ENCODE results near the gene SDHAF2. TPM values are rescaled to one million over a fixed set of nuclear protein-coding genes. Genes with fewer than 3 reads are reported as not detected.

The SDHAF2 gene
- total RNA-seq, 1 experiment from 2014 or later: 52.1 TPM

GRCh38 chr11:61404103-61404502 is 25.8 kb upstream of the SDHAF2 start:
- ChIA-PET CTCF (no interaction called here), POLR2A (no interaction called here)
- Mint-ChIP-seq H3K36me3 (ENCODE audit: insufficient read depth, unreplicated experiment) (peaks cover 87% of the 10 kb centered on the region), H3K27ac (ENCODE audit: unreplicated experiment) (no peak overlapping the region), H3K4me3 (ENCODE audit: unreplicated experiment) (no peak overlapping the region), H3K4me1 (ENCODE audit: low read depth, unreplicated experiment) (no peaks in the 10 kb centered on the region), H3K9me3 (ENCODE audit: unreplicated experiment) (no peaks in the 10 kb centered on the region), H3K27me3 (ENCODE audit: insufficient read depth, unreplicated experiment) (no peaks in the 10 kb centered on the region)
- H3K9me3 ChIP-seq: no peaks in the 10 kb centered on the region
- TF ChIP-seq, protein P1, sequence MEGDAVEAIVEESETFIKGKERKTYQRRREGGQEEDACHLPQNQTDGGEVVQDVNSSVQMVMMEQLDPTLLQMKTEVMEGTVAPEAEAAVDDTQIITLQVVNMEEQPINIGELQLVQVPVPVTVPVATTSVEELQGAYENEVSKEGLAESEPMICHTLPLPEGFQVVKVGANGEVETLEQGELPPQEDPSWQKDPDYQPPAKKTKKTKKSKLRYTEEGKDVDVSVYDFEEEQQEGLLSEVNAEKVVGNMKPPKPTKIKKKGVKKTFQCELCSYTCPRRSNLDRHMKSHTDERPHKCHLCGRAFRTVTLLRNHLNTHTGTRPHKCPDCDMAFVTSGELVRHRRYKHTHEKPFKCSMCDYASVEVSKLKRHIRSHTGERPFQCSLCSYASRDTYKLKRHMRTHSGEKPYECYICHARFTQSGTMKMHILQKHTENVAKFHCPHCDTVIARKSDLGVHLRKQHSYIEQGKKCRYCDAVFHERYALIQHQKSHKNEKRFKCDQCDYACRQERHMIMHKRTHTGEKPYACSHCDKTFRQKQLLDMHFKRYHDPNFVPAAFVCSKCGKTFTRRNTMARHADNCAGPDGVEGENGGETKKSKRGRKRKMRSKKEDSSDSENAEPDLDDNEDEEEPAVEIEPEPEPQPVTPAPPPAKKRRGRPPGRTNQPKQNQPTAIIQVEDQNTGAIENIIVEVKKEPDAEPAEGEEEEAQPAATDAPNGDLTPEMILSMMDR (IDR thresholded peaks at IDR 0.05; ENCODE audit: insufficient read depth in 1 of 2, low read depth in 1 of 2, low read length in 1 of 2, severe bottlenecking in 1 of 2, unreplicated experiment in 1 of 2): no peak
- H3K27me3 ChIP-seq (replicated peaks; ENCODE audit: control insufficient read depth, insufficient read depth, low read length): no peaks in the 10 kb centered on the region
- TSS peak; percentile 32 for BruUV-seq (replicated peaks)
- intact Hi-C loops (cut with micrococcal nuclease; ENCODE audit: unreplicated experiment): no loop called here
- no peak for DNase-seq
- no peaks in the 10 kb centered on the region for H3K4me1 ChIP-seq
- peaks cover 3% of the 10 kb centered on the region for H3K36me3 ChIP-seq (ENCODE audit: control insufficient read depth, insufficient read depth, low read length)
- H3K4me3 ChIP-seq (ENCODE audit: low read depth, low read length): no peak overlapping the region

GRCh38 chr11:61404641-61405040 is 25.3 kb upstream of the SDHAF2 start:
- TF ChIP-seq, protein P1 (IDR thresholded peaks at IDR 0.05; ENCODE audit: insufficient read depth in 1 of 2, low read depth in 1 of 2, low read length in 1 of 2, severe bottlenecking in 1 of 2, unreplicated experiment in 1 of 2): no peak
- H3K9me3 Mint-ChIP-seq (ENCODE audit: unreplicated experiment): no peaks in the 10 kb centered on the region
- DNase-seq: no peak
- Histone ChIP-seq H3K4me3 (ENCODE audit: low read depth, low read length) (no peak overlapping the region), H3K9me3 (no peaks in the 10 kb centered on the region), H3K36me3 (ENCODE audit: control insufficient read depth, insufficient read depth, low read length) (peaks cover 3% of the 10 kb centered on the region), H3K27me3 (replicated peaks; ENCODE audit: control insufficient read depth, insufficient read depth, low read length) (no peaks in the 10 kb centered on the region), H3K4me1 (no peaks in the 10 kb centered on the region)
- ChIA-PET CTCF (no interaction called here), POLR2A (no interaction called here)
- H3K4me3 Mint-ChIP-seq (ENCODE audit: unreplicated experiment): no peak overlapping the region
- no TSS peak for BruUV-seq (replicated peaks)
- H3K27ac Mint-ChIP-seq (ENCODE audit: unreplicated experiment): no peak overlapping the region
- H3K36me3 Mint-ChIP-seq (ENCODE audit: insufficient read depth, unreplicated experiment): peaks cover 93% of the 10 kb centered on the region
- no peaks in the 10 kb centered on the region for H3K27me3 Mint-ChIP-seq (ENCODE audit: insufficient read depth, unreplicated experiment)
- intact Hi-C loops (cut with micrococcal nuclease; ENCODE audit: unreplicated experiment): no loop called here
- no peaks in the 10 kb centered on the region for H3K4me1 Mint-ChIP-seq (ENCODE audit: low read depth, unreplicated experiment)

- Mint-ChIP-seq H3K36me3 (ENCODE audit: insufficient read depth, unreplicated experiment) (peaks cover 96% of the 10 kb centered on the region), H3K4me1 (ENCODE audit: low read depth, unreplicated experiment) (no peaks in the 10 kb centered on the region), H3K4me3 (ENCODE audit: unreplicated experiment) (no peak overlapping the region), H3K27me3 (ENCODE audit: insufficient read depth, unreplicated experiment) (no peaks in the 10 kb centered on the region), H3K9me3 (ENCODE audit: unreplicated experiment) (no peaks in the 10 kb centered on the region), H3K27ac (ENCODE audit: unreplicated experiment) (no peak overlapping the region)
- Histone ChIP-seq H3K9me3 (no peaks in the 10 kb centered on the region), H3K27me3 (replicated peaks; ENCODE audit: control insufficient read depth, insufficient read depth, low read length) (no peaks in the 10 kb centered on the region), H3K4me1 (no peaks in the 10 kb centered on the region), H3K36me3 (ENCODE audit: control insufficient read depth, insufficient read depth, low read length) (peaks cover 3% of the 10 kb centered on the region), H3K4me3 (ENCODE audit: low read depth, low read length) (no peak overlapping the region)
- TF ChIP-seq, protein P1 (IDR thresholded peaks at IDR 0.05; ENCODE audit: insufficient read depth in 1 of 2, low read depth in 1 of 2, low read length in 1 of 2, severe bottlenecking in 1 of 2, unreplicated experiment in 1 of 2): no peak
- intact Hi-C loops (cut with micrococcal nuclease; ENCODE audit: unreplicated experiment): no loop called here
- POLR2A ChIA-PET: no interaction called here
- no TSS peak for BruUV-seq (replicated peaks)
- no peak for DNase-seq
- CTCF ChIA-PET: no interaction called here
Observed at GRCh38 chr11:61406067-61406466, 23.9 kb upstream of the SDHAF2 start.
